HL-60 (cell line): ENCODE results near the gene UCP3.

ENCODE experiments used
- CTCF ChIP-seq: IDR thresholded peaks from one replicate; pipeline ENCODE4 v1.5.1; 2011; ENCODE audit warnings: low read length, control low read depth, inconsistent platforms; ENCODE audit not compliant: insufficient read depth
- GABPA ChIP-seq: IDR thresholded peaks from 2 replicates; pipeline ENCODE4 v1.6.1; 2012; ENCODE audit warnings: low read depth

DNA sequence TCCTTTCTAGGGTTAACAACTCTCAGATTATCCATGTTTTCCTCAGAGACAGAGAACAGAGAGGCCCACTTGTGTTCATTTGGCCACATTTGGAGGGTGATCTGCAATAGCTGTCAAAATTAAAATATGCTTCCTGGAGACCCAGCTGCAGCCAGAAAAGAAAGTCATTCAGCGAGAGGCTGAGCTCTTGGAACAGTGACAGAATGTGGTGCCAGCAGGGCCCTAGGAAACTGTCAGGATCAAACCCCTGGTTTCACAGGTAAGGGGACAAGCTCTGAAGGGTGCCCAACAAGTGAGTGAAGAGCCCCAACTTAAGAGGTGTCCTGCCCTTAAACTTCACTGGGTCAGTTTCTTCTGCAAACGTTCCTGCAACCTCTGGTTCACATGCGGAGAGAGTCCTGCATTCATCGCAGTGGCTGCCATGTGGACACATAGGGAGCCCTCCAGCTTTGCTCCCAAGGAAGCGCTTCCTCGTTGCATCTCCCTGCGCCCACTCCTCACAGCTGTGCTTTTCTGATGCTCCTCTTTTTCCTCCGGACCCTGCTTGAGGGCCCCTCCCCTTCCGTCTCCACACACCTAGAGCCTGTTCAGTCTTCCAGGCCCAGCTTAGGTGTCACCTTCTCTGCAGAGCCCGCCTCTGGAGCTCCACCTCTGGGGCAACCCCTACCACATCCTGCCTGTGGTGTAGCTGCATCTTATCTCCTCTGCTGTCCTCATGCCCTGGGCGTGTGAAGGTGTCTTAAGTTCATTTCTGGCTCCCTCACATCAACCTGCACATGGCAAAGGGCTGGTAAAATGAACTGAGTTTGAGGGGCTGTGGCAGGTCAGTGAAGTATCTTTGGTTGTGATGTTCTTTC is 3.9 kb downstream of the UCP3 start:
- no peak for TF ChIP-seq CTCF
- no peak for TF ChIP-seq GABPA
